Thyroid gland (tissue), 4 donors: ENCODE measurements around the gene AGAP5.

Experiments used
- CTCF ChIP-seq, 6 experiments: fragments of 200-600 bp in 3 of 6; fragments of 450-650 bp in 3 of 6; sonication (generic) in 3 of 6; IDR thresholded peaks; one replicate each; pipeline ENCODE4 v1.5.1; 2016 to 2019; ENCODE audit warnings: antibody characterized with exemption in 6 of 6, mild to moderate bottlenecking in 2 of 6, inconsistent platforms in 1 of 6, moderate library complexity in 1 of 6
- POLR2A ChIP-seq, 2 donors: fragments of 450-650 bp; IDR thresholded peaks; one replicate each; pipeline ENCODE4 v1.6.1; 2017; ENCODE audit warnings: antibody characterized with exemption in 2 of 2, mild to moderate bottlenecking in 2 of 2, moderate library complexity in 1 of 2

- no peak for TF ChIP-seq CTCF (IDR thresholded peaks at IDR 0.05)
- no peak for TF ChIP-seq POLR2A (IDR thresholded peaks at IDR 0.05)
Observed at GRCh38 chr10:73639286-73639685, 58.6 kb downstream of the AGAP5 start.
